ENCODE data around the gene CREB3L1. TPM values are rescaled to one million over a fixed set of nuclear protein-coding genes. Genes with fewer than 3 reads are reported as not detected.

Gene CREB3L1
- total and polyA plus RNA-seq, 2 experiments from 2014 or later, result 8.5 to 10.4 TPM

DNA sequence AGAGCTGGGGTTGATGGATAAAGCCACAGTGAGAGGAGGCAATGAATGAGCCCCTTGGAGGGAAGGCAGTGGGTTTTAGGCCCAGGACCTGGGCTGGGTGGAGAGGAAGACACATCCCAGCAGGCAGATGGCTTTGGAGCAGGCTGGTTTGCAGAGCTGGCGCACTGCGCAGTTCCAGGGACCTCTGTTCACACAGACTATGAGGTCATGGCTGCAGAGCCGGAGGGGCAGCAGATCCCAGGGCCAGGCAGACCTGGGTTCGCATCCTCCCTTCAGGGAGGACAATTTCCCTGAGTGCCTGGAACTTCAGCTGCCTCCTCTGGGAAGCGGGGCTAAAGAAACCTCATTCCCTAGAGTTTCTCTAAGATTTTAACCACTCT, 41.6 kb downstream of the CREB3L1 start:
- Mint-ChIP-seq H3K27ac (no peak overlapping the region; the same call in 1 of the 2 replicates), H3K36me3 (ENCODE audit: low read depth) (peaks cover 15% of the 10 kb centered on the region), H3K4me3 (no peak overlapping the region), H3K9me3 (no peaks in the 10 kb centered on the region), H3K4me1 (peaks cover 2% of the 10 kb centered on the region; the same call in 2 of the 3 replicates), H3K27me3 (ENCODE audit: insufficient read depth, low read depth, poor library complexity) (peaks cover 9% of the 10 kb centered on the region)
- no peaks in the 10 kb centered on the region for H3F3A ChIP-seq (replicated peaks; ENCODE audit: low read depth)
- no peaks in the 10 kb centered on the region for H3K79me2 ChIP-seq (replicated peaks; ENCODE audit: insufficient read depth)
- DNase-seq (ENCODE audit: low spot score) (no peak), ATAC-seq (no peak)
- no peak overlapping the region for H3K4me3 ChIP-seq
- H3K9me2 ChIP-seq (ENCODE audit: insufficient read depth), result no peaks in the 10 kb centered on the region
- no peaks in the 10 kb centered on the region for H4K20me1 ChIP-seq (replicated peaks; ENCODE audit: insufficient read depth)
- no peaks in the 10 kb centered on the region for H3K27me3 ChIP-seq (ENCODE audit: insufficient read depth)
- no peak overlapping the region for H3K27ac ChIP-seq (ENCODE audit: low read depth)
- no peak for TF ChIP-seq STAT1 (IDR thresholded peaks at IDR 0.05; ENCODE audit: unreplicated experiment)
- no peak for TF ChIP-seq CREB1 (CRISPR knock-in tag; IDR thresholded peaks at IDR 0.05; ENCODE audit: low read depth)
- TF ChIP-seq JUNB (IDR thresholded peaks at IDR 0.05; ENCODE audit: unreplicated experiment), result no peak
- no peak for TF ChIP-seq EZH2 (IDR thresholded peaks at IDR 0.05; ENCODE audit: low read depth, unreplicated experiment)
- no peak for TF ChIP-seq ZNF114 (CRISPR knock-in tag; IDR thresholded peaks at IDR 0.05)
- TF ChIP-seq, protein P1, sequence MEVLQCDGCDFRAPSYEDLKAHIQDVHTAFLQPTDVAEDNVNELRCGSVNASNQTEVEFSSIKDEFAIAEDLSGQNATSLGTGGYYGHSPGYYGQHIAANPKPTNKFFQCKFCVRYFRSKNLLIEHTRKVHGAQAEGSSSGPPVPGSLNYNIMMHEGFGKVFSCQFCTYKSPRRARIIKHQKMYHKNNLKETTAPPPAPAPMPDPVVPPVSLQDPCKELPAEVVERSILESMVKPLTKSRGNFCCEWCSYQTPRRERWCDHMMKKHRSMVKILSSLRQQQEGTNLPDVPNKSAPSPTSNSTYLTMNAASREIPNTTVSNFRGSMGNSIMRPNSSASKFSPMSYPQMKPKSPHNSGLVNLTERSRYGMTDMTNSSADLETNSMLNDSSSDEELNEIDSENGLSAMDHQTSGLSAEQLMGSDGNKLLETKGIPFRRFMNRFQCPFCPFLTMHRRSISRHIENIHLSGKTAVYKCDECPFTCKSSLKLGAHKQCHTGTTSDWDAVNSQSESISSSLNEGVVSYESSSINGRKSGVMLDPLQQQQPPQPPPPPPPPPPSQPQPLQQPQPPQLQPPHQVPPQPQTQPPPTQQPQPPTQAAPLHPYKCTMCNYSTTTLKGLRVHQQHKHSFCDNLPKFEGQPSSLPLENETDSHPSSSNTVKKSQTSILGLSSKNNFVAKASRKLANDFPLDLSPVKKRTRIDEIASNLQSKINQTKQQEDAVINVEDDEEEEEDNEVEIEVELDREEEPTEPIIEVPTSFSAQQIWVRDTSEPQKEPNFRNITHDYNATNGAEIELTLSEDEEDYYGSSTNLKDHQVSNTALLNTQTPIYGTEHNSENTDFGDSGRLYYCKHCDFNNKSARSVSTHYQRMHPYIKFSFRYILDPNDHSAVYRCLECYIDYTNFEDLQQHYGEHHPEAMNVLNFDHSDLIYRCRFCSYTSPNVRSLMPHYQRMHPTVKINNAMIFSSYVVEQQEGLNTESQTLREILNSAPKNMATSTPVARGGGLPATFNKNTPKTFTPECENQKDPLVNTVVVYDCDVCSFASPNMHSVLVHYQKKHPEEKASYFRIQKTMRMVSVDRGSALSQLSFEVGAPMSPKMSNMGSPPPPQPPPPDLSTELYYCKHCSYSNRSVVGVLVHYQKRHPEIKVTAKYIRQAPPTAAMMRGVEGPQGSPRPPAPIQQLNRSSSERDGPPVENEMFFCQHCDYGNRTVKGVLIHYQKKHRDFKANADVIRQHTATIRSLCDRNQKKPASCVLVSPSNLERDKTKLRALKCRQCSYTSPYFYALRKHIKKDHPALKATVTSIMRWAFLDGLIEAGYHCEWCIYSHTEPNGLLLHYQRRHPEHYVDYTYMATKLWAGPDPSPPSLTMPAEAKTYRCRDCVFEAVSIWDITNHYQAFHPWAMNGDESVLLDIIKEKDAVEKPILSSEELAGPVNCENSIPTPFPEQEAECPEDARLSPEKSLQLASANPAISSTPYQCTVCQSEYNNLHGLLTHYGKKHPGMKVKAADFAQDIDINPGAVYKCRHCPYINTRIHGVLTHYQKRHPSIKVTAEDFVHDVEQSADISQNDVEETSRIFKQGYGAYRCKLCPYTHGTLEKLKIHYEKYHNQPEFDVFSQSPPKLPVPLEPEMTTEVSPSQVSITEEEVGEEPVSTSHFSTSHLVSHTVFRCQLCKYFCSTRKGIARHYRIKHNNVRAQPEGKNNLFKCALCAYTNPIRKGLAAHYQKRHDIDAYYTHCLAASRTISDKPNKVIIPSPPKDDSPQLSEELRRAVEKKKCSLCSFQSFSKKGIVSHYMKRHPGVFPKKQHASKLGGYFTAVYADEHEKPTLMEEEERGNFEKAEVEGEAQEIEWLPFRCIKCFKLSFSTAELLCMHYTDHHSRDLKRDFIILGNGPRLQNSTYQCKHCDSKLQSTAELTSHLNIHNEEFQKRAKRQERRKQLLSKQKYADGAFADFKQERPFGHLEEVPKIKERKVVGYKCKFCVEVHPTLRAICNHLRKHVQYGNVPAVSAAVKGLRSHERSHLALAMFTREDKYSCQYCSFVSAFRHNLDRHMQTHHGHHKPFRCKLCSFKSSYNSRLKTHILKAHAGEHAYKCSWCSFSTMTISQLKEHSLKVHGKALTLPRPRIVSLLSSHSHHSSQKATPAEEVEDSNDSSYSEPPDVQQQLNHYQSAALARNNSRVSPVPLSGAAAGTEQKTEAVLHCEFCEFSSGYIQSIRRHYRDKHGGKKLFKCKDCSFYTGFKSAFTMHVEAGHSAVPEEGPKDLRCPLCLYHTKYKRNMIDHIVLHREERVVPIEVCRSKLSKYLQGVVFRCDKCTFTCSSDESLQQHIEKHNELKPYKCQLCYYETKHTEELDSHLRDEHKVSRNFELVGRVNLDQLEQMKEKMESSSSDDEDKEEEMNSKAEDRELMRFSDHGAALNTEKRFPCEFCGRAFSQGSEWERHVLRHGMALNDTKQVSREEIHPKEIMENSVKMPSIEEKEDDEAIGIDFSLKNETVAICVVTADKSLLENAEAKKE (CRISPR knock-in tag; IDR thresholded peaks at IDR 0.05), result no peak
- H3K4me2 ChIP-seq, result no peak overlapping the region
- H3K4me1 ChIP-seq (ENCODE audit: insufficient read depth), result no peaks in the 10 kb centered on the region
- H3K36me3 ChIP-seq (ENCODE audit: insufficient read depth), result no peaks in the 10 kb centered on the region
- no peak overlapping the region for H2AFZ ChIP-seq

DNA sequence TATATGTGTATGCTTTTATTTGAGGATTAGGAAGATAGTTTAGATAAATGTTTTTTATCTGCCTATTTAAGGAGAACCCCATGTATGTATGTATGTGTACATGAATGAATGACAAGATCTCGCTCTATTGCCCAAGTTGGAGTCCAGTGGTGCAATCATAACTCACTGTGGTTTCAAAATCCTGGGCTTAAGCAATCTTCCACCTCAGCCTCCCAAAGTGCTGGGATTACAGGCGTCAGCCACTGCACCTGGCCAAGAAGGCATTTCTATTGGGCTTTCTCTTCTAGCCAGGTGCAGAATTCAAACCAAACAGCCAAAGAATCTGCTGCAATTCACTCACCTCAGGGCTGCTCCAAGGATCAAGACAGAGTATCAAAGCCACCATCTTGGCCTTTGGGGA, 44.3 kb downstream of the CREB3L1 start:
- no peak overlapping the region for H3K4me3 Mint-ChIP-seq
- no peak overlapping the region for H3K27ac Mint-ChIP-seq
- TF ChIP-seq, protein P2, sequence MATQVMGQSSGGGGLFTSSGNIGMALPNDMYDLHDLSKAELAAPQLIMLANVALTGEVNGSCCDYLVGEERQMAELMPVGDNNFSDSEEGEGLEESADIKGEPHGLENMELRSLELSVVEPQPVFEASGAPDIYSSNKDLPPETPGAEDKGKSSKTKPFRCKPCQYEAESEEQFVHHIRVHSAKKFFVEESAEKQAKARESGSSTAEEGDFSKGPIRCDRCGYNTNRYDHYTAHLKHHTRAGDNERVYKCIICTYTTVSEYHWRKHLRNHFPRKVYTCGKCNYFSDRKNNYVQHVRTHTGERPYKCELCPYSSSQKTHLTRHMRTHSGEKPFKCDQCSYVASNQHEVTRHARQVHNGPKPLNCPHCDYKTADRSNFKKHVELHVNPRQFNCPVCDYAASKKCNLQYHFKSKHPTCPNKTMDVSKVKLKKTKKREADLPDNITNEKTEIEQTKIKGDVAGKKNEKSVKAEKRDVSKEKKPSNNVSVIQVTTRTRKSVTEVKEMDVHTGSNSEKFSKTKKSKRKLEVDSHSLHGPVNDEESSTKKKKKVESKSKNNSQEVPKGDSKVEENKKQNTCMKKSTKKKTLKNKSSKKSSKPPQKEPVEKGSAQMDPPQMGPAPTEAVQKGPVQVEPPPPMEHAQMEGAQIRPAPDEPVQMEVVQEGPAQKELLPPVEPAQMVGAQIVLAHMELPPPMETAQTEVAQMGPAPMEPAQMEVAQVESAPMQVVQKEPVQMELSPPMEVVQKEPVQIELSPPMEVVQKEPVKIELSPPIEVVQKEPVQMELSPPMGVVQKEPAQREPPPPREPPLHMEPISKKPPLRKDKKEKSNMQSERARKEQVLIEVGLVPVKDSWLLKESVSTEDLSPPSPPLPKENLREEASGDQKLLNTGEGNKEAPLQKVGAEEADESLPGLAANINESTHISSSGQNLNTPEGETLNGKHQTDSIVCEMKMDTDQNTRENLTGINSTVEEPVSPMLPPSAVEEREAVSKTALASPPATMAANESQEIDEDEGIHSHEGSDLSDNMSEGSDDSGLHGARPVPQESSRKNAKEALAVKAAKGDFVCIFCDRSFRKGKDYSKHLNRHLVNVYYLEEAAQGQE (IDR thresholded peaks at IDR 0.05; ENCODE audit: unreplicated experiment), result no peak
- TF ChIP-seq, protein P3, sequence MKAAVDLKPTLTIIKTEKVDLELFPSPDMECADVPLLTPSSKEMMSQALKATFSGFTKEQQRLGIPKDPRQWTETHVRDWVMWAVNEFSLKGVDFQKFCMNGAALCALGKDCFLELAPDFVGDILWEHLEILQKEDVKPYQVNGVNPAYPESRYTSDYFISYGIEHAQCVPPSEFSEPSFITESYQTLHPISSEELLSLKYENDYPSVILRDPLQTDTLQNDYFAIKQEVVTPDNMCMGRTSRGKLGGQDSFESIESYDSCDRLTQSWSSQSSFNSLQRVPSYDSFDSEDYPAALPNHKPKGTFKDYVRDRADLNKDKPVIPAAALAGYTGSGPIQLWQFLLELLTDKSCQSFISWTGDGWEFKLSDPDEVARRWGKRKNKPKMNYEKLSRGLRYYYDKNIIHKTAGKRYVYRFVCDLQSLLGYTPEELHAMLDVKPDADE (IDR thresholded peaks at IDR 0.05), result no peak
- TF ChIP-seq STAT1 (IDR thresholded peaks at IDR 0.05; ENCODE audit: unreplicated experiment) (no peak), ZNF114 (CRISPR knock-in tag; IDR thresholded peaks at IDR 0.05) (no peak)
- TF ChIP-seq, protein P4, sequence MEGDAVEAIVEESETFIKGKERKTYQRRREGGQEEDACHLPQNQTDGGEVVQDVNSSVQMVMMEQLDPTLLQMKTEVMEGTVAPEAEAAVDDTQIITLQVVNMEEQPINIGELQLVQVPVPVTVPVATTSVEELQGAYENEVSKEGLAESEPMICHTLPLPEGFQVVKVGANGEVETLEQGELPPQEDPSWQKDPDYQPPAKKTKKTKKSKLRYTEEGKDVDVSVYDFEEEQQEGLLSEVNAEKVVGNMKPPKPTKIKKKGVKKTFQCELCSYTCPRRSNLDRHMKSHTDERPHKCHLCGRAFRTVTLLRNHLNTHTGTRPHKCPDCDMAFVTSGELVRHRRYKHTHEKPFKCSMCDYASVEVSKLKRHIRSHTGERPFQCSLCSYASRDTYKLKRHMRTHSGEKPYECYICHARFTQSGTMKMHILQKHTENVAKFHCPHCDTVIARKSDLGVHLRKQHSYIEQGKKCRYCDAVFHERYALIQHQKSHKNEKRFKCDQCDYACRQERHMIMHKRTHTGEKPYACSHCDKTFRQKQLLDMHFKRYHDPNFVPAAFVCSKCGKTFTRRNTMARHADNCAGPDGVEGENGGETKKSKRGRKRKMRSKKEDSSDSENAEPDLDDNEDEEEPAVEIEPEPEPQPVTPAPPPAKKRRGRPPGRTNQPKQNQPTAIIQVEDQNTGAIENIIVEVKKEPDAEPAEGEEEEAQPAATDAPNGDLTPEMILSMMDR (conservative IDR thresholded peaks at IDR 0.05; ENCODE audit: low read depth in 2 of 2), result no peak

More for the DNA sequence above, 44.3 kb downstream of the CREB3L1 start:
- H3K4me1 ChIP-seq (ENCODE audit: insufficient read depth), result peaks cover 4% of the 10 kb centered on the region; the same call in 1 of the 2 replicates
- H3K36me3 ChIP-seq (ENCODE audit: insufficient read depth), result no peaks in the 10 kb centered on the region
- Mint-ChIP-seq H3K4me1 (peaks cover 6% of the 10 kb centered on the region), H3K27me3 (ENCODE audit: insufficient read depth, low read depth, poor library complexity) (peaks cover 15% of the 10 kb centered on the region), H3K9me3 (no peaks in the 10 kb centered on the region), H3K36me3 (ENCODE audit: low read depth) (peaks cover 10% of the 10 kb centered on the region)
- no peak overlapping the region for H2AFZ ChIP-seq
- H3K79me2 ChIP-seq (replicated peaks; ENCODE audit: insufficient read depth), result no peaks in the 10 kb centered on the region
- no peak overlapping the region for H3K4me2 ChIP-seq
- no peaks in the 10 kb centered on the region for H3K27me3 ChIP-seq (ENCODE audit: insufficient read depth)
- no peak overlapping the region for H3K27ac ChIP-seq (ENCODE audit: low read depth)
- H3F3A ChIP-seq (replicated peaks; ENCODE audit: low read depth), result no peaks in the 10 kb centered on the region; the same call in 1 of the 2 replicates
- DNase-seq (ENCODE audit: low spot score) (no peak), ATAC-seq (no peak)
- no peak overlapping the region for H3K4me3 ChIP-seq
- H3K9me2 ChIP-seq (ENCODE audit: insufficient read depth), result no peaks in the 10 kb centered on the region
- H4K20me1 ChIP-seq (replicated peaks; ENCODE audit: insufficient read depth), result no peaks in the 10 kb centered on the region

All from GM23338 (cell line).